Measurements from ENCODE around the gene EVPL. TPM values are rescaled to one million over a fixed set of nuclear protein-coding genes. Genes with fewer than 3 reads are reported as not detected.
"Not testable (repeated sequence)": the region's sequence is repeated elsewhere in the genome, so short reads cannot be mapped to it uniquely, and the experiment has no call there.

EVPL gene
- total RNA-seq, 2 experiments from 2014 or later, result 5.1 to 9.9 TPM

GRCh38 chr17:75976175-75976848 lies 50.8 kb downstream of the EVPL start:
- no peak overlapping the region for H3K27ac ChIP-seq (ENCODE audit: low read depth, low read length, poor library complexity, severe bottlenecking)
- H3K4me3 ChIP-seq (ENCODE audit: low read depth, low read length, poor library complexity, severe bottlenecking), result no peak overlapping the region
- H3K4me2 ChIP-seq (ENCODE audit: low read length), result peak overlapping the region; percentile 9; the same call in 1 of the 2 replicates
- ChIA-PET POLR2A (interaction anchor here (0.7 kb wide), 1 partner anchor 15 kb away, joined by 3 read pairs; no protein-coding TSS in a partner anchor), CTCF (ENCODE audit: unreplicated experiment) (no interaction called here)
- TF ChIP-seq CTCF (conservative IDR thresholded peaks at IDR 0.05; ENCODE audit: low read length) (no peak), EZH2phosphoT487 (IDR thresholded peaks at IDR 0.05; ENCODE audit: borderline replicate concordance, low read depth, low read length) (no peak)
- H3K4me1 ChIP-seq (ENCODE audit: insufficient read depth, low read length, poor library complexity, severe bottlenecking), result peaks cover 34% of the 10 kb centered on the region
- no peaks in the 10 kb centered on the region for H3K9me3 ChIP-seq (ENCODE audit: low read length)
- BruUV-seq (replicated peaks), result TSS peak; percentile 53
- H3K36me3 ChIP-seq (ENCODE audit: insufficient read depth, low read length), result peaks cover 6% of the 10 kb centered on the region; the same call in 1 of the 2 replicates
- intact Hi-C loops (cut with micrococcal nuclease; ENCODE audit: unreplicated experiment), result loop anchor here (10.0 kb wide), 1 partner anchor 192 kb away; the partner anchor contains the start of gene UNK
- no peak for DNase-seq (ENCODE audit: low spot score)
- no peak overlapping the region for H2AFZ ChIP-seq (ENCODE audit: low read length)
- no peaks in the 10 kb centered on the region for H4K20me1 ChIP-seq (ENCODE audit: insufficient read depth, low read length)
- no peaks in the 10 kb centered on the region for H3K9me2 ChIP-seq (ENCODE audit: insufficient read depth, low read length)
- peaks cover 24% of the 10 kb centered on the region; the same call in 1 of the 2 replicates for H3K79me2 ChIP-seq (ENCODE audit: insufficient read depth, low read depth, low read length)

GRCh38 chr17:75975757-75976174 lies 51.3 kb downstream of the EVPL start:
- no peaks in the 10 kb centered on the region for H3K9me3 ChIP-seq (ENCODE audit: low read length)
- intact Hi-C loops (cut with micrococcal nuclease; ENCODE audit: unreplicated experiment), result loop anchor here (10.0 kb wide), 1 partner anchor 191 kb away; the partner anchor contains the start of gene UNK
- H3K79me2 ChIP-seq (ENCODE audit: insufficient read depth, low read depth, low read length), result peaks cover 22% of the 10 kb centered on the region; the same call in 1 of the 2 replicates
- H3K4me2 ChIP-seq (ENCODE audit: low read length), result peak overlapping the region; percentile 9; the same call in 1 of the 2 replicates
- H3K9me2 ChIP-seq (ENCODE audit: insufficient read depth, low read length), result no peaks in the 10 kb centered on the region
- peaks cover 6% of the 10 kb centered on the region; the same call in 1 of the 2 replicates for H3K36me3 ChIP-seq (ENCODE audit: insufficient read depth, low read length)
- no peak overlapping the region for H2AFZ ChIP-seq (ENCODE audit: low read length)
- no peak for TF ChIP-seq EZH2phosphoT487 (IDR thresholded peaks at IDR 0.05; ENCODE audit: borderline replicate concordance, low read depth, low read length)
- TF ChIP-seq CTCF (conservative IDR thresholded peaks at IDR 0.05; ENCODE audit: low read length), result no peak
- no TSS peak for BruUV-seq (replicated peaks)
- CTCF ChIA-PET (ENCODE audit: unreplicated experiment), result no interaction called here
- no peak overlapping the region for H3K27ac ChIP-seq (ENCODE audit: low read depth, low read length, poor library complexity, severe bottlenecking)
- H4K20me1 ChIP-seq (ENCODE audit: insufficient read depth, low read length), result no peaks in the 10 kb centered on the region
- H3K4me3 ChIP-seq (ENCODE audit: low read depth, low read length, poor library complexity, severe bottlenecking), result no peak overlapping the region
- DNase-seq (ENCODE audit: low spot score), result no peak
- POLR2A ChIA-PET, result no interaction called here
- H3K4me1 ChIP-seq (ENCODE audit: insufficient read depth, low read length, poor library complexity, severe bottlenecking), result peaks cover 28% of the 10 kb centered on the region

GRCh38 chr17:75975187-75975586 lies 51.9 kb downstream of the EVPL start:
- H3K36me3 ChIP-seq (ENCODE audit: insufficient read depth, low read length); H3K4me3 ChIP-seq (ENCODE audit: low read depth, low read length, poor library complexity, severe bottlenecking); H3K27ac ChIP-seq (ENCODE audit: low read depth, low read length, poor library complexity, severe bottlenecking); H2AFZ ChIP-seq (ENCODE audit: low read length); H3K4me2 ChIP-seq (ENCODE audit: low read length); H3K9me3 ChIP-seq (ENCODE audit: low read length); DNase-seq (ENCODE audit: low spot score); H3K9me2 ChIP-seq (ENCODE audit: insufficient read depth, low read length); H4K20me1 ChIP-seq (ENCODE audit: insufficient read depth, low read length); POLR2A ChIA-PET; BruUV-seq (replicated peaks): not testable (repeated sequence)
- Histone ChIP-seq H3K4me1 (ENCODE audit: insufficient read depth, low read length, poor library complexity, severe bottlenecking) (peaks cover 24% of the 10 kb centered on the region), H3K79me2 (ENCODE audit: insufficient read depth, low read depth, low read length) (peaks cover 16% of the 10 kb centered on the region; the same call in 1 of the 2 replicates)
- CTCF ChIA-PET (ENCODE audit: unreplicated experiment), result interaction anchor here (0.6 kb wide), 1 partner anchor 128 kb away, joined by 10 read pairs; the partner anchor contains the start of gene EXOC7
- intact Hi-C loops (cut with micrococcal nuclease; ENCODE audit: unreplicated experiment), result loop anchor here (10.0 kb wide), 1 partner anchor 190 kb away; the partner anchor contains the start of gene UNK

All from OCI-LY7 (cell line).